NCI-H187 (cell line): ENCODE measurements around the gene PIGL.
"Not testable (repeated sequence)": the region's sequence is repeated elsewhere in the genome, so short reads cannot be mapped to it uniquely, and the experiment has no call there.

Experiments
- DNase-seq, 2 experiments: peaks; one replicate each; lab custom pipeline; 2025; lab: John Stamatoyannopoulos, UW

The PIGL gene

DNA sequence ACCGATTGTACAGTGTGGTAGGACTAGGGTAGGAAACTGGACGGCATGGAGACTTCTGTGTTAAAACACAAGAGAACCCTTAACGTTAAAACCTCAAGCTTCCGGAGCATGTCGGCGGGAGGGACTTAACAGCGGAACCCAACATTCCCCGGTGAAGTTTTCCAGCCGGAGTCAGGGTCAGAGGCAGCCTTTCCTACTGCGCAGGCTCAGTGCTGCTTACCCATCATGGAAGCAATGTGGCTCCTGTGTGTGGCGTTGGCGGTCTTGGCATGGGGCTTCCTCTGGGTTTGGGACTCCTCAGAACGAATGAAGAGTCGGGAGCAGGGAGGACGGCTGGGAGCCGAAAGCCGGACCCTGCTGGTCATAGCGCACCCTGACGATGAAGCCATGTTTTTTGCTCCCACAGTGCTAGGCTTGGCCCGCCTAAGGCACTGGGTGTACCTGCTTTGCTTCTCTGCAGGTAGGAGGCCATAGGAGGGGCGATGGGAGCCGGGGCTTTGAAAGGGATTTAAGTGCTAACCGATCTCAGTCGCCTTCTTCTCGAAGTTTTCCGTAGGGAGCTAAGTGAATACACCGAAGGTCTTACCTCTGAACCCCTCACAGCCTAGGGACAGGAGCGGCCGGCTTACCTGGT lies at the start of gene PIGL:
PIGL (plus strand) TSS at position 209 of the 634 bp plus-strand sequence; CDS start at position 226, 17 bp downstream.
- peak; percentile 62 to 71 for DNase-seq

- DNase-seq = peak in 1 of 2 experiments; percentile 33
Observed at GRCh38 chr17:16171613-16172012, 45.4 kb upstream of the PIGL start.

DNA sequence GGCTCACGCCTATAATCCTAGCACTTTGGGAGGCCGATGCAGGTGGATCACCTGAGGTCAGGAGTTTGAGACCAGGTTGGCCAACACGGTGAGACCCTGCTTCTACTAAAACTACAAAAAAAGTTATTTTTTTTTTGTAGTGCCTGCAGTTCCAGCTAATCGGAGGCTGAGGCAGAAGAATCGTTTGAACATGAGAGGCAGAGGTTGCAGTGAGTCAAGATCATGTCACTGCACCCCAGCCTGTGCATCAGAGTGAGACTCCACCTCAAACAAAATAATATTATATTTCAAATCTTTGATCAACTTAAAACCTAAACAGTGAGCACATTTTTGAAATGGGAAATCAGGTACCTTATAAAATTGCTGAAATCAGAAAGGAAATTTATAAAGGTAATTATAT lies 38.2 kb upstream of the PIGL start:
- no peak for DNase-seq

DNA sequence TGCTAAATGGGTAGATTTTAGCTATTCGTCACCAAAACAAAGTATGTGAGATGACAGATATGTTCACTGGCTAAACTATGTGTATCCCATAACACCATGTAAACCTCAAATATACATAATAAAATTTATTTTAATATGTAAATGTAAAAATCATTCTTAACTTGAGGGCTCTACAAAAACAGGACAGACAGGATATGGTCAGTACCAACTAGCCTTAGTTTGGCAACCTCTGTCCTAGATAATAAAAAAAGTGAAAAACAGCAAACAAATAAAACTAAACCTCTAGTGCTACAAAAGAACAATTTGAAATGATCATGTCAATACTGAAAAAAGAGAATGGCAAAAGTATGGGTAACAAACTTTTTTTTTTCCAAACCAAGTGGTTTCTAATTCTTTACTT lies 35.4 kb upstream of the PIGL start:
- no peak for DNase-seq

- no peak for DNase-seq
Observed at GRCh38 chr17:16187642-16188041, 29.4 kb upstream of the PIGL start.

GRCh38 chr17:16189791-16190348 lies 27.1 kb upstream of the PIGL start:
- DNase-seq = no peak

DNA sequence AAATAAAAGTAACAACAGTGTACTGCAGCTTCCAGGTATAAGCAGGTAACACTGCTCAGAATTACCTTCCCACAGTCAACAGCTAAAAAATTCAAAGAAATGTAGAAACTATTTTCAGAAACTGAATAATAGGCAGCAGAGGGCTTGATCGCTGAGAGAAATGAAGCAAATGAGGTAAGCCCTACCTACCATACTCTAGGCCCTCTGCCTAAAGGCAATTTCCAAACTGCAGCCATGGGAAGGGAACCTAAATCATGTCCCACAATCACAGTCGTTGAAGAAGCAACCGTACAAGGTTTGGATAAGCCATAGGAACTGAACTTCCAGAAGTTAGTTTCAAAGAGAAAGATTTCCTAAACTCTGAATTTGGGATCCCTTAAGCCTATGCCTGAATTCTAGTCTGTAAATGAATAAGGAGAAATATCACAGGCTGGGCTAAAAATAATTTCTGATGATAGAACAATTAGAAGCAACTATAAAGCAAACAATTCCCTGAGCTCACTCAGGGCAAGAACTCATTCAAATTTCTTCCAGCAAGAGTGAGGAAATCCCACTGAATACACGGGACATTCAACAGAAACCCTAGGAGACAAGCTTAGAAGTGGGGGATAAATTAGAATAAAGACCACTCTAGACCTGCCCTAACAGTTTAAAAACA lies 26.2 kb upstream of the PIGL start:
- no peak for DNase-seq

- DNase-seq = no peak
Observed at GRCh38 chr17:16191604-16192003, 25.4 kb upstream of the PIGL start.

DNA sequence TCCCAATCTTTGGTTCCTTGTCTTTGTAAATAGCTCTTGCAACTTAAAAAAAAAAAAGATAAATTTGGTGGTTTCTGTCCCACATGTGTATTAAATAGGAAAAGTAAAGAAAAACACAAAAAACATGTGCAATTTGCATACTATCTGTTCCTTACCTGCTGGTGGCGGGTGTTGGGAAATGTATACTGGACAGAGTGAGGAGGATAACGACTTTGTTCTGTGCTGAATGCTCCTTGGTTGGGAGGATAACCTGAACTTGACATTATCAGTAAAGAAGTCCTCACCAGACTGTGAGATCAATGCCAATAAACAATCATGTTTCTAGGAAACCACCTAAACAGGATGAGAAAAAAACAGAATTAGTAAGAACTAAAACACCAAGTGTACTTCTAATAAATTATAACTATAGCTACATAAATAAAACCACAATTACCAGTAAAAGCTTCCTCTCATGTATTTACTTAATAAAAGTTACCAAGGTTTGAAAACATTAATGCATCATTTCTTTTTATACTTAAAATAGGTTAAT lies 22.6 kb upstream of the PIGL start:
- DNase-seq = not testable (repeated sequence)

GRCh38 chr17:16197276-16197675 lies 19.7 kb upstream of the PIGL start:
- no peak for DNase-seq

GRCh38 chr17:16199093-16199492 lies 17.9 kb upstream of the PIGL start:
- DNase-seq = no peak

GRCh38 chr17:16201693-16202131 lies 15.3 kb upstream of the PIGL start:
- DNase-seq = not testable (repeated sequence)

DNA sequence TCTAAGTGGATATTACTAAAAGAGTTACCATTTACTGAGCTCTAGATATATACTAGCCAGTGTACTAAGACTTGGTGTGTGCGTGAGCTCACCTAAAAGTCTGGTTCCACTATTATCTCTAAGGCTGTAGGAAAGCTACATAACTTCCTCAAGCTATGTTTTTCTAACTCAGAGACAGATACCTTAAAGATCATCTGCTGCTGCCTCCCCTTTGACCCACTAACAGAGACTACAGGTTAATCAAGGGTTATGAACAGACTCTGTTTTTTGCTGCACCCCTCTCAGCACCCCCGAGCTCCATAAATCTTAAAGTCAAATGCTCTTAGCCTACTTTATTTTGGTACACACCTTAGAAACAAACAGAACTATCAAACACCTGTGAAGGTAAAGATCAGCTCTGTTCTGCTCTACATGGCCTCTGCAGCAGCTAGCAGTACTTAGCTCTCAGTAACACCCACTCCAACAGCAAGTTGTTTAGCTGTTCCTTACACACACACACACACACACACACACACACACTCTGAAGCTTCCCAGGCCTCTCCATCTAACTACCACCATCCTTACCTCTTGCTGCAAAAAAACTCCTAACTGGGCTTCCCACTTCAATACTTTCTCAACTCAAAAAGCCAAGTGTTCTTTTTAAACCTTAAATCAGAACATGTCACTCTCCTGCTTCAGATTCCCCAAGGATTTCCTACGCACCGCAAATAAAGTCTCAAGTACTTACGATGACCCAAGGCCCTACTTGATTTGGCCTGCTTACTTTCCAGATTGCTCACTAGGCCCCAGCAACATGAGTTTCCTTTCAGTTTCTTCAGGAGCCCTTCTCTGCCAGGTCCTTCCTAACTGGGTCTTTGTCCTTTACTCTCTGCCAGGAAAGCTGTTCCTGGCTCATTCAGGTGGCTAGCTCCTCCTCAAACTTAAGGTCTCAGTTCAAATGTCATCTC lies 14.2 kb upstream of the PIGL start:
- DNase-seq = not testable (repeated sequence)

- DNase-seq = not testable (repeated sequence)
Observed at GRCh38 chr17:16204763-16205162, 12.2 kb upstream of the PIGL start.

DNA sequence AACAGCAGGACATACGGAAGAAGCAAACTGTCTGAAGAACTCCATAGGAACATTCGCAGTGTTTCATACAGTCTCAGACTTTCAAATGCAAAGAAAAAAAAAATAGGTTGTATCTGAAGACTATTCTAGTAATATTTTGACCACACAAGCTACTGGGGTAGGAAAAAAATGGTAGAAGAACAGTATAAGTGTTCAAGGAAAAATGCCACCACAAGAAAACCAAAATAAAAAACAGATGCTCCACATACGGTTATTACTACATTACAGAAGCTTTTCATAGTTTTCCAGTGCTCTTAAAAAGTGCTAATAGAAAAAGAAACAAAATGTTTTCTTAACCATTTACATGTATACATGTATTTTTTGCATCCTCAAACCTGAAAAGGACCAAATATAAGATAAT lies 5.4 kb upstream of the PIGL start:
- no peak for DNase-seq

GRCh38 chr17:16212793-16213192 lies 4.2 kb upstream of the PIGL start:
- DNase-seq = no peak

GRCh38 chr17:16214190-16215001 lies 2.6 kb upstream of the PIGL start:
- DNase-seq = no peak

- no peak for DNase-seq
Observed at GRCh38 chr17:16215002-16215272, 2.1 kb upstream of the PIGL start.

DNA sequence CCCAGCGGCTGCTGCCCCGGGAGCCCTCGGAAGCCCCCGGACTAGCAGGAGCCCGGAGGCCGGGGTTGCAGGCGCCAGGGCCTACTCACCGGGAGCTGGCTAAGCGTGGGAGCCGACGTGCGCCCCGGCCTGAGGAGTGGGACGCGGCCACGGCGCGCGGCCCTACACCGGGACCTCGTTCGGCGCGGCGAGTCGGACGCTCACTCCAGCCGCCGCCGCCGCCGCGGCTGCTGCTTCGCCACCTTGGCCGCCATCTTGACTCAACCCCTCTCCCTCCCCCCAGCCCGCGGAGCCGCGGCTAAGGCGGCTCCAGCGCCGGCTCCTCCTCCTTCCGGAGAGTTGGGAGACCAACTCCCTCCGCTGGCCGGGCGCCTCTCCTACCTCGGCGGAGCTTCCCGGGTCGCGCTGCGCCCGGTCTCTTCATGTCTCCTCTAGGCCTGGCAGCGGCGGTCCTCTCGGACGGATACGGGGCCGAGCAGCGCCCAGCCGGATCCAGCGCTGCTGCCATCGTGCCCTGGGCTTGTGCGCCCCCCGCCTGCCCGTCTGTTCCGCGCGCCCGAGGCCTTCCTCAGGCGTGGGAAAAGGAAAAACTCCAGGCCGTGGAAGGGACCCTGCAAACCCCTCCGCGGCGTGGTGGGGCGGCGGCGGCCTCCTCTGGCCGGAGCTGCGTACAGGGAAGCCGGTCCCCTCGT lies 1.6 kb upstream of the PIGL start, which contains the start of gene NCOR1:
NCOR1 (minus strand) TSS at position 262 of the 692 bp plus-strand sequence. CDS start 20,965 bp downstream, outside the sequence.
- DNase-seq = peak; percentile 40 to 75

DNA sequence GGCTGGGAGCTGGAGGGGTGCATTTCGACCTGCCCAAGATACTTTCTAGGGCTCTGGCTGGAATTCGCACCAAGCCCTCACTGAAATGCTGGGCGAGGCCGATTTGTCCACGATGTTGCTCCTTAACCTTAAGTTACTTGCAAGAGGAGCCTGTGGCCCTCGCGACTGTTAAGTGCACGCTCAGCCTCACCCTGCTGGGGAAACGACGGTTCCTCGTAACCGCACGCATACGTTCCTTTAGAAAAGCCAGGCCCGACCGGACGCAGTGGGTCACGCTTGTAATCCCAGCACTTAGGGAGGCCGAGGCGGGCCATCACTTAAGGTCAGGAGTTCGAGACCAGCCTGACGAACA lies 1.1 kb upstream of the PIGL start:
- DNase-seq = no peak
